ENCODE results near the gene KIF26B.

DNA sequence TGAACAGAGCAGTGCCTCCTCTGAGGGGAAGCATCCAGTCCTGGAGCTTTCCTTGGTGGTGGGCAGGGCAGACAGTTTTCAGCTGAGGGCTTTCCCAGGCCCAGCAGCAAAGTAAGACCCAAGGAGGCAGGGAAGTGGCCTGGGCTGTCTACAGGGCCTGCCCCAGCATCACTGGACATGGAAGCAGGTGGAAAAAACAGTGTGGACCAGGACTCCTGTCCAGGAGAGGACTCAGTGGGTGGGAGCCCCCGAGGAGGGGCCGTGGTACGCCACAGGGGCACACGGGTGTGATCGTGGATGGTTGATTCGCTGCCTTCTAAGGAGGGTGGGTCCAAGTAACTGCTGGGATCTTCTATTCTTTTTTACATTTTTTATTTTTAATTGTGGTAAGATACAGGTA is 387.6 kb downstream of the KIF26B start:
- TF ChIP-seq BHLHE40 (IDR thresholded peaks at IDR 0.05; ENCODE audit: borderline replicate concordance in 1 of 2, low read depth in 2 of 2, low read length in 1 of 2) = no peak
- TF ChIP-seq, protein P1, sequence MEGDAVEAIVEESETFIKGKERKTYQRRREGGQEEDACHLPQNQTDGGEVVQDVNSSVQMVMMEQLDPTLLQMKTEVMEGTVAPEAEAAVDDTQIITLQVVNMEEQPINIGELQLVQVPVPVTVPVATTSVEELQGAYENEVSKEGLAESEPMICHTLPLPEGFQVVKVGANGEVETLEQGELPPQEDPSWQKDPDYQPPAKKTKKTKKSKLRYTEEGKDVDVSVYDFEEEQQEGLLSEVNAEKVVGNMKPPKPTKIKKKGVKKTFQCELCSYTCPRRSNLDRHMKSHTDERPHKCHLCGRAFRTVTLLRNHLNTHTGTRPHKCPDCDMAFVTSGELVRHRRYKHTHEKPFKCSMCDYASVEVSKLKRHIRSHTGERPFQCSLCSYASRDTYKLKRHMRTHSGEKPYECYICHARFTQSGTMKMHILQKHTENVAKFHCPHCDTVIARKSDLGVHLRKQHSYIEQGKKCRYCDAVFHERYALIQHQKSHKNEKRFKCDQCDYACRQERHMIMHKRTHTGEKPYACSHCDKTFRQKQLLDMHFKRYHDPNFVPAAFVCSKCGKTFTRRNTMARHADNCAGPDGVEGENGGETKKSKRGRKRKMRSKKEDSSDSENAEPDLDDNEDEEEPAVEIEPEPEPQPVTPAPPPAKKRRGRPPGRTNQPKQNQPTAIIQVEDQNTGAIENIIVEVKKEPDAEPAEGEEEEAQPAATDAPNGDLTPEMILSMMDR (IDR thresholded peaks at IDR 0.05 in 2 of 3, conservative IDR thresholded peaks at IDR 0.05 in 1 of 3; ENCODE audit: control insufficient read depth in 2 of 3, extremely low read depth in 1 of 3, insufficient read depth in 1 of 3, low read depth in 3 of 3, low read length in 3 of 3) = no peak
- TF ChIP-seq TAF1 (IDR thresholded peaks at IDR 0.05; ENCODE audit: borderline replicate concordance, low read depth, low read length) = no peak
- TF ChIP-seq, protein P2, sequence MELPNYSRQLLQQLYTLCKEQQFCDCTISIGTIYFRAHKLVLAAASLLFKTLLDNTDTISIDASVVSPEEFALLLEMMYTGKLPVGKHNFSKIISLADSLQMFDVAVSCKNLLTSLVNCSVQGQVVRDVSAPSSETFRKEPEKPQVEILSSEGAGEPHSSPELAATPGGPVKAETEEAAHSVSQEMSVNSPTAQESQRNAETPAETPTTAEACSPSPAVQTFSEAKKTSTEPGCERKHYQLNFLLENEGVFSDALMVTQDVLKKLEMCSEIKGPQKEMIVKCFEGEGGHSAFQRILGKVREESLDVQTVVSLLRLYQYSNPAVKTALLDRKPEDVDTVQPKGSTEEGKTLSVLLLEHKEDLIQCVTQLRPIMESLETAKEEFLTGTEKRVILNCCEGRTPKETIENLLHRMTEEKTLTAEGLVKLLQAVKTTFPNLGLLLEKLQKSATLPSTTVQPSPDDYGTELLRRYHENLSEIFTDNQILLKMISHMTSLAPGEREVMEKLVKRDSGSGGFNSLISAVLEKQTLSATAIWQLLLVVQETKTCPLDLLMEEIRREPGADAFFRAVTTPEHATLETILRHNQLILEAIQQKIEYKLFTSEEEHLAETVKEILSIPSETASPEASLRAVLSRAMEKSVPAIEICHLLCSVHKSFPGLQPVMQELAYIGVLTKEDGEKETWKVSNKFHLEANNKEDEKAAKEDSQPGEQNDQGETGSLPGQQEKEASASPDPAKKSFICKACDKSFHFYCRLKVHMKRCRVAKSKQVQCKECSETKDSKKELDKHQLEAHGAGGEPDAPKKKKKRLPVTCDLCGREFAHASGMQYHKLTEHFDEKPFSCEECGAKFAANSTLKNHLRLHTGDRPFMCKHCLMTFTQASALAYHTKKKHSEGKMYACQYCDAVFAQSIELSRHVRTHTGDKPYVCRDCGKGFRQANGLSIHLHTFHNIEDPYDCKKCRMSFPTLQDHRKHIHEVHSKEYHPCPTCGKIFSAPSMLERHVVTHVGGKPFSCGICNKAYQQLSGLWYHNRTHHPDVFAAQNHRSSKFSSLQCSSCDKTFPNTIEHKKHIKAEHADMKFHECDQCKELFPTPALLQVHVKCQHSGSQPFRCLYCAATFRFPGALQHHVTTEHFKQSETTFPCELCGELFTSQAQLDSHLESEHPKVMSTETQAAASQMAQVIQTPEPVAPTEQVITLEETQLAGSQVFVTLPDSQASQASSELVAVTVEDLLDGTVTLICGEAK (IDR thresholded peaks at IDR 0.05; ENCODE audit: borderline replicate concordance) = no peak
- no peak for TF ChIP-seq JUND (IDR thresholded peaks at IDR 0.05; ENCODE audit: low read depth, low read length)
- TF ChIP-seq CBX5 (IDR thresholded peaks at IDR 0.05; ENCODE audit: low read depth) = no peak
- TF ChIP-seq, protein P3, sequence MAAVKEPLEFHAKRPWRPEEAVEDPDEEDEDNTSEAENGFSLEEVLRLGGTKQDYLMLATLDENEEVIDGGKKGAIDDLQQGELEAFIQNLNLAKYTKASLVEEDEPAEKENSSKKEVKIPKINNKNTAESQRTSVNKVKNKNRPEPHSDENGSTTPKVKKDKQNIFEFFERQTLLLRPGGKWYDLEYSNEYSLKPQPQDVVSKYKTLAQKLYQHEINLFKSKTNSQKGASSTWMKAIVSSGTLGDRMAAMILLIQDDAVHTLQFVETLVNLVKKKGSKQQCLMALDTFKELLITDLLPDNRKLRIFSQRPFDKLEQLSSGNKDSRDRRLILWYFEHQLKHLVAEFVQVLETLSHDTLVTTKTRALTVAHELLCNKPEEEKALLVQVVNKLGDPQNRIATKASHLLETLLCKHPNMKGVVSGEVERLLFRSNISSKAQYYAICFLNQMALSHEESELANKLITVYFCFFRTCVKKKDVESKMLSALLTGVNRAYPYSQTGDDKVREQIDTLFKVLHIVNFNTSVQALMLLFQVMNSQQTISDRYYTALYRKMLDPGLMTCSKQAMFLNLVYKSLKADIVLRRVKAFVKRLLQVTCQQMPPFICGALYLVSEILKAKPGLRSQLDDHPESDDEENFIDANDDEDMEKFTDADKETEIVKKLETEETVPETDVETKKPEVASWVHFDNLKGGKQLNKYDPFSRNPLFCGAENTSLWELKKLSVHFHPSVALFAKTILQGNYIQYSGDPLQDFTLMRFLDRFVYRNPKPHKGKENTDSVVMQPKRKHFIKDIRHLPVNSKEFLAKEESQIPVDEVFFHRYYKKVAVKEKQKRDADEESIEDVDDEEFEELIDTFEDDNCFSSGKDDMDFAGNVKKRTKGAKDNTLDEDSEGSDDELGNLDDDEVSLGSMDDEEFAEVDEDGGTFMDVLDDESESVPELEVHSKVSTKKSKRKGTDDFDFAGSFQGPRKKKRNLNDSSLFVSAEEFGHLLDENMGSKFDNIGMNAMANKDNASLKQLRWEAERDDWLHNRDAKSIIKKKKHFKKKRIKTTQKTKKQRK (IDR thresholded peaks at IDR 0.05; ENCODE audit: low read depth, low read length) = no peak
- TF ChIP-seq POLR2AphosphoS5 (IDR thresholded peaks at IDR 0.05; ENCODE audit: low read length) = no peak
- no peak for TF ChIP-seq EZH2 (IDR thresholded peaks at IDR 0.05; ENCODE audit: borderline replicate concordance, control insufficient read depth, low read depth, low read length)
- no peak for TF ChIP-seq HDAC2 (IDR thresholded peaks at IDR 0.05)
- no peak for TF ChIP-seq MTA3 (IDR thresholded peaks at IDR 0.05; ENCODE audit: borderline replicate concordance, low read length)
